ENCODE results near the gene NAT9.

DNA sequence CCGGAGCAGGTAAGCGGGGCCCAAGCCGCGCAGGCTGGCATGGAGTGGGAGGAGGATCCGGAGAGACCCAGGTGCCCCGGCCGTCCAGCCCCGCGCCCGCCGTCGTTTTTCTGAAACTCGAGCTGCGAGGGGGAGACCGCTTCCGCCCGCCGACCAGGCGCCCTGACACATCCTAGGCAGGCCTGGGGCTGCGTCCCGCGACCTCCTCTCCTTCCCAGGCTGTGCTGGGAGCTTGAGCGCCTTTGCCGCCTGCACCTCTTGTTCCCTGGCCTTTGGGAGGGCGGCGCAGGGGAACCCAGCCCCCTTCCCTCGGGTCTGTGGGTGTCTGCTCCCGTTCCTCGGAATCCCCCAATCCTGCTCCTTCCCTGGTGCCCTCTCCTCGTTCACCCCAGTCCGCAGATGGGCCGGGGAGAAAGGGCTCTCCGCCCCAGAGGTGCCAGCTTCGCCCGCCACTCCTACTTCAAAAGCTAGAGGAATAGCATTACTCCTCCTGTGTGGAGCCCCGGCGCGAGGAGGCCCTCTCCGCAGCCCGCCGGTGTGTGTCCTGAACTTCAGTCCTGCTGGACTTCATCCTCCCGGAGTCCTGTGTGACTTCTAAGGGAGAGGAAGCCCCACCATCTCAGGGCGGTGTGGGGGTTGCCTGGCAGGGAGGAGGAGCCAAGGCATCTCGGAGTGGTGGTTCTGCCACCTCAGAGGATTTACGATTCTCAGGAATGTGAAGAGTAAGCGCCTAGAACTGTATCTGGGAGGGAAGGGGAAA is 26.7 kb downstream of the NAT9 start:
- no peak for TF ChIP-seq POLR2A (IDR thresholded peaks at IDR 0.05; ENCODE audit: low read depth, low read length)
- no peak for TF ChIP-seq POLR2AphosphoS5 (IDR thresholded peaks at IDR 0.05; ENCODE audit: low read depth, low read length)
- no peak for TF ChIP-seq TAF1 (IDR thresholded peaks at IDR 0.05; ENCODE audit: borderline replicate concordance, low read depth, low read length)
